Esophagus muscularis mucosa (tissue), 4 donors: ENCODE measurements around the gene CDC16. TPM values are rescaled to one million over a fixed set of nuclear protein-coding genes. Genes with fewer than 3 reads are reported as not detected.

ENCODE experiments used
- DNase-seq: peaks from one replicate; pipeline ENCODE4 v3.0.0-alpha.2; 2017; ENCODE audit errors: extremely low spot score
- H3K27ac ChIP-seq, 4 donors: fragments of 200-600 bp; sonication (generic); replicated peaks in 1 of 4; 1 replicate in 3 of 4; 2 replicates in 1 of 4; pipeline ENCODE4 v1.5.1; 2016 to 2019; ENCODE audit warnings: mild to moderate bottlenecking in 1 of 4
- H3K27me3 ChIP-seq, 4 donors: fragments of 200-600 bp; sonication (generic); one replicate each; pipeline versions ENCODE4 v1.5.1 to v1.6.0; 2016 to 2019
- H3K36me3 ChIP-seq, 4 donors: fragments of 200-600 bp; sonication (generic); one replicate each; pipeline ENCODE4 v1.5.1; 2016 to 2019
- H3K4me1 ChIP-seq, 4 donors: fragments of 200-600 bp; sonication (generic); one replicate each; pipeline ENCODE4 v1.5.1; 2016 to 2019
- H3K4me3 ChIP-seq, 4 donors: fragments of 200-600 bp; sonication (generic); 1 replicate in 2 of 4; 2 replicates in 2 of 4; pipeline ENCODE4 v1.5.1; 2016 to 2019; ENCODE audit warnings: mild to moderate bottlenecking in 4 of 4, moderate library complexity in 1 of 4
- H3K9me3 ChIP-seq, 4 donors: fragments of 200-600 bp; sonication (generic); 1 replicate in 3 of 4; 2 replicates in 1 of 4; pipeline ENCODE4 v1.5.1; 2016 to 2019
- CTCF ChIP-seq, 3 experiments: fragments of 200-600 bp in 2 of 3; fragments of 450-650 bp in 1 of 3; sonication (generic) in 2 of 3; IDR thresholded peaks; one replicate each; pipeline ENCODE4 v1.5.1; 2017 to 2019; ENCODE audit warnings: antibody characterized with exemption in 3 of 3, mild to moderate bottlenecking in 2 of 3, moderate library complexity in 1 of 3
- EP300 ChIP-seq: sonication (generic); formaldehyde crosslinking; IDR thresholded peaks from one replicate; pipeline ENCODE4 v1.6.1; 2017; ENCODE audit warnings: antibody characterized with exemption
- POLR2A ChIP-seq: fragments of 450-650 bp; IDR thresholded peaks from one replicate; pipeline ENCODE4 v1.6.1; 2017; ENCODE audit warnings: antibody characterized with exemption, moderate library complexity, mild to moderate bottlenecking, low read depth
- POLR2AphosphoS5 ChIP-seq, 2 donors: sonication (generic); formaldehyde crosslinking; IDR thresholded peaks; one replicate each; pipeline ENCODE4 v1.6.1; 2017; ENCODE audit warnings: antibody characterized with exemption in 2 of 2
- WGBS: methylation state at CpG from one replicate; pipeline ENCODE4 v1.1.5; 2018; 5-methylcytosine and 5-hydroxymethylcytosine counted together
- intact Hi-C: fragments of 100-400 bp; cut with DNase I; formaldehyde crosslinking; loops from one replicate; pipeline ENCODE4 v1.15.1; 2023
- total RNA-seq, 4 donors: library from RNA; depleted of rRNA; stranded (reverse); fragments of >200 nt; gene quantifications; one replicate each; pipeline versions ENCODE4 v1.1.0 to v1.2.1, GENCODE V29; 2016

Gene CDC16
- total RNA-seq, 4 donors from 2014 or later: 33.0 to 55.6 (median 42.5) TPM

- no peak overlapping the region for H3K27ac ChIP-seq
- TF ChIP-seq EP300 (no peak), CTCF (IDR thresholded peaks at IDR 0.05) (no peak), POLR2A (no peak), POLR2AphosphoS5 (IDR thresholded peaks at IDR 0.05) (no peak)
- peaks cover 5 to 17% (median 10%) of the 10 kb centered on the region in 4 donors for H3K4me1 ChIP-seq
- no peak for DNase-seq
- 85% methylated on average over 10 of the region's 11 CpGs for WGBS
- no peaks in the 10 kb centered on the region for H3K9me3 ChIP-seq
- H3K27me3 ChIP-seq: peaks cover 0 to 23% (median 3%) of the 10 kb centered on the region in 4 donors
- no peak overlapping the region for H3K4me3 ChIP-seq
- intact Hi-C loops: loop anchor here (1.0 to 5.0 kb wide), 3 partner anchors 199 to 409 kb away; no protein-coding TSS in a partner anchor
- H3K36me3 ChIP-seq: no peaks in the 10 kb centered on the region
Observed at GRCh38 chr13:114226088-114226487, 8.6 kb upstream of the CDC16 start.

GRCh38 chr13:114226699-114227323, 7.9 kb upstream of the CDC16 start:
- intact Hi-C loops: loop anchor here (1.0 to 5.0 kb wide), 3 partner anchors 200 to 410 kb away; no protein-coding TSS in a partner anchor
- Histone ChIP-seq H3K4me3 (no peak overlapping the region), H3K27ac (no peak overlapping the region), H3K4me1 (peaks cover 5 to 17% (median 10%) of the 10 kb centered on the region in 4 donors), H3K27me3 (peaks cover 0 to 23% (median 3%) of the 10 kb centered on the region in 4 donors), H3K9me3 (no peaks in the 10 kb centered on the region), H3K36me3 (no peaks in the 10 kb centered on the region)
- TF ChIP-seq POLR2A: no peak
- TF ChIP-seq CTCF (IDR thresholded peaks at IDR 0.05): peak in 2 of 3 experiments; percentile 96 to 98
- TF ChIP-seq POLR2AphosphoS5 (IDR thresholded peaks at IDR 0.05): peak in 1 of 2 donors; percentile 66
- no peak for TF ChIP-seq EP300
- DNase-seq: peak; percentile 98
- WGBS: 9% methylated on average over 10 of the region's 19 CpGs

GRCh38 chr13:114227528-114227927, 7.2 kb upstream of the CDC16 start:
- Histone ChIP-seq H3K27ac (no peak overlapping the region), H3K4me3 (no peak overlapping the region), H3K36me3 (no peaks in the 10 kb centered on the region), H3K27me3 (peaks cover 0 to 23% (median 3%) of the 10 kb centered on the region in 4 donors), H3K9me3 (no peaks in the 10 kb centered on the region), H3K4me1 (peaks cover 5 to 17% (median 10%) of the 10 kb centered on the region in 4 donors)
- 65% methylated on average over 2 of the region's 2 CpGs for WGBS
- intact Hi-C loops: loop anchor here (5.0 kb wide), 2 partner anchors 200 to 410 kb away; no protein-coding TSS in a partner anchor
- no peak for TF ChIP-seq POLR2AphosphoS5 (IDR thresholded peaks at IDR 0.05)
- TF ChIP-seq CTCF (IDR thresholded peaks at IDR 0.05): no peak
- no peak for TF ChIP-seq POLR2A
- TF ChIP-seq EP300: no peak
- no peak for DNase-seq

GRCh38 chr13:114228176-114228575, 6.5 kb upstream of the CDC16 start:
- WGBS: 77% methylated on average over 9 of the region's 9 CpGs
- no peaks in the 10 kb centered on the region for H3K9me3 ChIP-seq

More at GRCh38 chr13:114228176-114228575, 6.5 kb upstream of the CDC16 start:
- H3K27ac ChIP-seq: no peak overlapping the region
- DNase-seq: no peak
- H3K36me3 ChIP-seq: no peaks in the 10 kb centered on the region
- TF ChIP-seq POLR2AphosphoS5 (IDR thresholded peaks at IDR 0.05) (no peak), EP300 (no peak), POLR2A (no peak), CTCF (IDR thresholded peaks at IDR 0.05) (no peak)
- peaks cover 0 to 23% (median 3%) of the 10 kb centered on the region in 4 donors for H3K27me3 ChIP-seq
- H3K4me3 ChIP-seq: no peak overlapping the region
- peaks cover 5 to 17% (median 10%) of the 10 kb centered on the region in 4 donors for H3K4me1 ChIP-seq
- intact Hi-C loops: loop anchor here (5.0 kb wide), 2 partner anchors 201 to 411 kb away; no protein-coding TSS in a partner anchor
